Central memory CD8-positive, alpha-beta T cell (primary cell): ENCODE measurements around the gene METTL25B.
"Not testable (repeated sequence)": the region's sequence is repeated elsewhere in the genome, so short reads cannot be mapped to it uniquely, and the experiment has no call there.

ENCODE experiments used
- ATAC-seq: fragments of 150-1000 bp; cut with Tn5 transposase; replicated peaks from 2 replicates; pipeline ENCODE4 v1.10.0; 2022; ENCODE audit warnings: mild to moderate bottlenecking, moderate FRiP score, moderate number of reproducible peaks; ENCODE audit not compliant: poor library complexity, severe bottlenecking; ENCODE audit errors: extremely low read depth
- DNase-seq, 2 donors: peaks; one replicate each; pipeline ENCODE4 v3.0.0; 2021; ENCODE audit warnings: low spot score in 2 of 2
- H3K27ac Mint-ChIP-seq: one replicate; pipeline ENCODE4 v1.8.0; 2022; ENCODE audit warnings: low read depth, mild to moderate bottlenecking, moderate library complexity, mixed read lengths
- H3K27me3 Mint-ChIP-seq: one replicate; pipeline ENCODE4 v1.8.0; 2022; ENCODE audit warnings: mixed read lengths
- H3K36me3 Mint-ChIP-seq: one replicate; pipeline ENCODE4 v1.8.0; 2022; ENCODE audit warnings: mild to moderate bottlenecking, moderate library complexity, mixed read lengths; ENCODE audit not compliant: insufficient read depth
- H3K4me1 Mint-ChIP-seq: one replicate; pipeline ENCODE4 v1.8.0; 2022; ENCODE audit warnings: mixed read lengths
- H3K4me3 Mint-ChIP-seq: one replicate; pipeline ENCODE4 v1.8.0; 2022; ENCODE audit warnings: mild to moderate bottlenecking, moderate library complexity, mixed read lengths
- H3K9me3 Mint-ChIP-seq: one replicate; pipeline ENCODE4 v1.8.0; 2022; ENCODE audit warnings: mixed read lengths

Gene METTL25B

GRCh38 chr1:156750191-156750672 lies 22.0 kb downstream of the METTL25B start:
- no peaks in the 10 kb centered on the region for H3K27me3 Mint-ChIP-seq
- no peaks in the 10 kb centered on the region for H3K9me3 Mint-ChIP-seq
- H3K36me3 Mint-ChIP-seq = peaks cover 18% of the 10 kb centered on the region
- ATAC-seq (no peak), DNase-seq (no peak)
- peak overlapping the region; percentile 98 for H3K27ac Mint-ChIP-seq
- peak overlapping the region; percentile 88 for H3K4me3 Mint-ChIP-seq
- H3K4me1 Mint-ChIP-seq = peaks cover 62% of the 10 kb centered on the region

GRCh38 chr1:156750711-156751450 lies 22.6 kb downstream of the METTL25B start:
- peak overlapping the region; percentile 98 for H3K27ac Mint-ChIP-seq
- H3K4me1 Mint-ChIP-seq = peaks cover 60% of the 10 kb centered on the region

GRCh38 chr1:156751451-156751756 lies 23.1 kb downstream of the METTL25B start, which contains the start of gene HDGF:
TSS of gene HDGF (minus strand) at chr1:156751675. CDS start at chr1:156751429, 246 bp downstream.
- Mint-ChIP-seq H3K4me3 (peak within 1 kb of the TSS; percentile 88), H3K4me1 (peaks cover 55% of the 10 kb centered on the region), H3K27me3 (no peaks in the 10 kb centered on the region), H3K27ac (peak within 1 kb of the TSS; percentile 98), H3K36me3 (peaks cover 16% of the 10 kb centered on the region), H3K9me3 (no peaks in the 10 kb centered on the region)
- DNase-seq (no peak), ATAC-seq (no peak)

More at GRCh38 chr1:156750711-156751450, 22.6 kb downstream of the METTL25B start:
- ATAC-seq = peak; percentile 24
- H3K9me3 Mint-ChIP-seq = no peaks in the 10 kb centered on the region
- H3K4me3 Mint-ChIP-seq = peak overlapping the region; percentile 88
- peaks cover 17% of the 10 kb centered on the region for H3K36me3 Mint-ChIP-seq
- peak in 1 of 2 donors; percentile 24 for DNase-seq
- no peaks in the 10 kb centered on the region for H3K27me3 Mint-ChIP-seq

- Mint-ChIP-seq H3K36me3 (peaks cover 15% of the 10 kb centered on the region), H3K9me3 (no peaks in the 10 kb centered on the region), H3K4me3 (peak overlapping the region; percentile 88), H3K27me3 (no peaks in the 10 kb centered on the region), H3K27ac (peak overlapping the region; percentile 91), H3K4me1 (peaks cover 50% of the 10 kb centered on the region)
- DNase-seq (peak; percentile 78 to 88), ATAC-seq (peak; percentile 86)
Measured at GRCh38 chr1:156751757-156752481, 23.6 kb downstream of the METTL25B start.

GRCh38 chr1:156752843-156753482 lies 24.7 kb downstream of the METTL25B start:
- H3K27me3 Mint-ChIP-seq = no peaks in the 10 kb centered on the region
- no peak for ATAC-seq
- peak overlapping the region; percentile 88 for H3K4me3 Mint-ChIP-seq
- H3K36me3 Mint-ChIP-seq = peaks cover 12% of the 10 kb centered on the region
- H3K9me3 Mint-ChIP-seq = no peaks in the 10 kb centered on the region
- H3K27ac Mint-ChIP-seq = peak overlapping the region; percentile 49
- peaks cover 42% of the 10 kb centered on the region for H3K4me1 Mint-ChIP-seq
- no peak for DNase-seq

- ATAC-seq (no peak), DNase-seq (no peak)
- Mint-ChIP-seq H3K9me3 (no peaks in the 10 kb centered on the region), H3K27me3 (no peaks in the 10 kb centered on the region), H3K4me1 (peaks cover 30% of the 10 kb centered on the region), H3K27ac (no peak overlapping the region), H3K36me3 (peaks cover 12% of the 10 kb centered on the region), H3K4me3 (no peak overlapping the region)
Measured at GRCh38 chr1:156754219-156754618, 25.9 kb downstream of the METTL25B start.

GRCh38 chr1:156755527-156755950 lies 27.3 kb downstream of the METTL25B start:
- no peaks in the 10 kb centered on the region for H3K9me3 Mint-ChIP-seq
- no peak overlapping the region for H3K27ac Mint-ChIP-seq
- DNase-seq = no peak
- ATAC-seq = no peak
- H3K4me3 Mint-ChIP-seq = no peak overlapping the region
- peaks cover 9% of the 10 kb centered on the region for H3K36me3 Mint-ChIP-seq
- H3K4me1 Mint-ChIP-seq = peaks cover 16% of the 10 kb centered on the region
- no peaks in the 10 kb centered on the region for H3K27me3 Mint-ChIP-seq

GRCh38 chr1:156756355-156756754 lies 28.1 kb downstream of the METTL25B start:
- Mint-ChIP-seq H3K4me3 (no peak overlapping the region), H3K9me3 (no peaks in the 10 kb centered on the region), H3K27ac (no peak overlapping the region), H3K4me1 (peaks cover 15% of the 10 kb centered on the region), H3K27me3 (no peaks in the 10 kb centered on the region), H3K36me3 (peaks cover 9% of the 10 kb centered on the region)
- no peak for DNase-seq
- no peak for ATAC-seq

GRCh38 chr1:156757572-156758253 lies 29.4 kb downstream of the METTL25B start:
- not testable (repeated sequence) for H3K4me3 Mint-ChIP-seq, H3K9me3 Mint-ChIP-seq, H3K27me3 Mint-ChIP-seq, H3K27ac Mint-ChIP-seq, ATAC-seq, DNase-seq, H3K36me3 Mint-ChIP-seq
- H3K4me1 Mint-ChIP-seq = peaks cover 13% of the 10 kb centered on the region

GRCh38 chr1:156760092-156760795 lies 32.0 kb downstream of the METTL25B start:
- H3K27ac Mint-ChIP-seq = no peak overlapping the region
- no peak overlapping the region for H3K4me3 Mint-ChIP-seq
- peaks cover 4% of the 10 kb centered on the region for H3K4me1 Mint-ChIP-seq
- no peaks in the 10 kb centered on the region for H3K36me3 Mint-ChIP-seq
- ATAC-seq (no peak), DNase-seq (no peak)
- no peaks in the 10 kb centered on the region for H3K27me3 Mint-ChIP-seq
- H3K9me3 Mint-ChIP-seq = no peaks in the 10 kb centered on the region

GRCh38 chr1:156760796-156761104 lies 32.5 kb downstream of the METTL25B start:
- no peak for ATAC-seq

GRCh38 chr1:156765136-156765535 lies 36.9 kb downstream of the METTL25B start:
- Mint-ChIP-seq H3K4me1 (peaks cover 22% of the 10 kb centered on the region), H3K36me3 (peaks cover 13% of the 10 kb centered on the region), H3K27ac (peak overlapping the region; percentile 53)
- H3K27me3 Mint-ChIP-seq, ATAC-seq, H3K9me3 Mint-ChIP-seq, DNase-seq, H3K4me3 Mint-ChIP-seq: not testable (repeated sequence)

More at GRCh38 chr1:156760796-156761104, 32.5 kb downstream of the METTL25B start:
- Mint-ChIP-seq H3K4me3 (no peak overlapping the region), H3K27ac (no peak overlapping the region), H3K4me1 (no peaks in the 10 kb centered on the region), H3K36me3 (peaks cover 3% of the 10 kb centered on the region), H3K9me3 (no peaks in the 10 kb centered on the region), H3K27me3 (no peaks in the 10 kb centered on the region)
- DNase-seq = no peak
